Esophagus muscularis mucosa (tissue), 4 donors: Measurements from ENCODE around the gene RNASE3. TPM values are rescaled to one million over a fixed set of nuclear protein-coding genes. Genes with fewer than 3 reads are reported as not detected.
A peak's percentile ranks its signal among the peaks of the same experiment; 100 is the strongest.

ENCODE experiments used
- DNase-seq: peaks from one replicate; pipeline ENCODE4 v3.0.0-alpha.2; 2017; ENCODE audit errors: extremely low spot score
- H3K27ac ChIP-seq, 4 donors: fragments of 200-600 bp; sonication (generic); replicated peaks in 1 of 4; 1 replicate in 3 of 4; 2 replicates in 1 of 4; pipeline ENCODE4 v1.5.1; 2016 to 2019; ENCODE audit warnings: mild to moderate bottlenecking in 1 of 4
- H3K27me3 ChIP-seq, 4 donors: fragments of 200-600 bp; sonication (generic); one replicate each; pipeline versions ENCODE4 v1.5.1 to v1.6.0; 2016 to 2019
- H3K36me3 ChIP-seq, 4 donors: fragments of 200-600 bp; sonication (generic); one replicate each; pipeline ENCODE4 v1.5.1; 2016 to 2019
- H3K4me1 ChIP-seq, 4 donors: fragments of 200-600 bp; sonication (generic); one replicate each; pipeline ENCODE4 v1.5.1; 2016 to 2019
- H3K4me3 ChIP-seq, 4 donors: fragments of 200-600 bp; sonication (generic); 1 replicate in 2 of 4; 2 replicates in 2 of 4; pipeline ENCODE4 v1.5.1; 2016 to 2019; ENCODE audit warnings: mild to moderate bottlenecking in 4 of 4, moderate library complexity in 1 of 4
- H3K9me3 ChIP-seq, 4 donors: fragments of 200-600 bp; sonication (generic); 1 replicate in 3 of 4; 2 replicates in 1 of 4; pipeline ENCODE4 v1.5.1; 2016 to 2019
- EP300 ChIP-seq: sonication (generic); formaldehyde crosslinking; IDR thresholded peaks from one replicate; pipeline ENCODE4 v1.6.1; 2017; ENCODE audit warnings: antibody characterized with exemption
- POLR2A ChIP-seq: fragments of 450-650 bp; IDR thresholded peaks from one replicate; pipeline ENCODE4 v1.6.1; 2017; ENCODE audit warnings: antibody characterized with exemption, moderate library complexity, mild to moderate bottlenecking, low read depth
- POLR2AphosphoS5 ChIP-seq, 2 donors: sonication (generic); formaldehyde crosslinking; IDR thresholded peaks; one replicate each; pipeline ENCODE4 v1.6.1; 2017; ENCODE audit warnings: antibody characterized with exemption in 2 of 2
- WGBS: methylation state at CpG from one replicate; pipeline ENCODE4 v1.1.5; 2018; 5-methylcytosine and 5-hydroxymethylcytosine counted together
- intact Hi-C: fragments of 100-400 bp; cut with DNase I; formaldehyde crosslinking; loops from one replicate; pipeline ENCODE4 v1.15.1; 2023
- total RNA-seq, 4 donors: library from RNA; depleted of rRNA; stranded (reverse); fragments of >200 nt; gene quantifications; one replicate each; pipeline versions ENCODE4 v1.1.0 to v1.2.1, GENCODE V29; 2016
- TF ChIP-seq, protein P1 (sequence below), 3 experiments: fragments of 200-600 bp in 2 of 3; fragments of 450-650 bp in 1 of 3; sonication (generic) in 2 of 3; IDR thresholded peaks; one replicate each; pipeline ENCODE4 v1.5.1; 2017 to 2019; ENCODE audit warnings: antibody characterized with exemption in 3 of 3, mild to moderate bottlenecking in 2 of 3, moderate library complexity in 1 of 3

Gene RNASE3
- total RNA-seq, 4 donors from 2014 or later = 0.52 to 0.83 TPM; not detected in 2

DNA sequence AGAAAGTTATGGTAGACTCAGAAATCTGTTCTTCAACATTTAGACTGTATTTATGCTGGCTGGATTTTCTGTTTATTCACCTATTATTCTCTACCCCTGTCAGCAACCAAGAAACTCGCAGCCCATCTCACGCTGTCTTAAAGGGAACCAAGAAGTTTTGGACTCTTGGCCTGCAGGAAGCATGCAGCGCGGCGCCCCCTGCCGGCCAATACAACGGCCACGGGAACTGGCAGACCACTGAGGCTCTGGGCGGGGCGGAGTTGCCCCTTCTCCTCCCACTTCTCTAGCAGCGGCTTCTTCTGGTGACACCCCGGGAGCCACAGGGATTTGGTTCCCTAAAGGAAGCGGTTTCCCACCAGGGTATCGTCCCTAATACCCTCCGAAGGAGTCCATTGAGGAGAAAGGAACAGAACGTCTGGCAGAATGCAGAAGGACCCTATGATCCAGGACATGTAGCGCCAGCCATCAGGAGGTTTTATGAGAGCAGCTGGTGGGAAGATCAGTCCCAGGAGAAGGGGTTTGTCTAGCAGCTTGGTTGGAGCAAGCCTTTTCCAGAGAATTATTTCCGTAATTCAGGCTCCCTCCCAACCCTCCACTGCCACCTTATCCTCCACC lies 43.1 kb downstream of the RNASE3 start:
- no peaks in the 10 kb centered on the region for H3K9me3 ChIP-seq
- intact Hi-C loops = no loop called here
- peaks cover 0 to 23% (median 0%) of the 10 kb centered on the region in 4 donors for H3K27me3 ChIP-seq
- no peaks in the 10 kb centered on the region for H3K4me1 ChIP-seq
- no peak for DNase-seq
- 31% methylated on average over 16 of the region's 18 CpGs for WGBS
- H3K4me3 ChIP-seq = no peak overlapping the region
- H3K36me3 ChIP-seq = no peaks in the 10 kb centered on the region
- no peak for TF ChIP-seq EP300
- TF ChIP-seq, protein P1, sequence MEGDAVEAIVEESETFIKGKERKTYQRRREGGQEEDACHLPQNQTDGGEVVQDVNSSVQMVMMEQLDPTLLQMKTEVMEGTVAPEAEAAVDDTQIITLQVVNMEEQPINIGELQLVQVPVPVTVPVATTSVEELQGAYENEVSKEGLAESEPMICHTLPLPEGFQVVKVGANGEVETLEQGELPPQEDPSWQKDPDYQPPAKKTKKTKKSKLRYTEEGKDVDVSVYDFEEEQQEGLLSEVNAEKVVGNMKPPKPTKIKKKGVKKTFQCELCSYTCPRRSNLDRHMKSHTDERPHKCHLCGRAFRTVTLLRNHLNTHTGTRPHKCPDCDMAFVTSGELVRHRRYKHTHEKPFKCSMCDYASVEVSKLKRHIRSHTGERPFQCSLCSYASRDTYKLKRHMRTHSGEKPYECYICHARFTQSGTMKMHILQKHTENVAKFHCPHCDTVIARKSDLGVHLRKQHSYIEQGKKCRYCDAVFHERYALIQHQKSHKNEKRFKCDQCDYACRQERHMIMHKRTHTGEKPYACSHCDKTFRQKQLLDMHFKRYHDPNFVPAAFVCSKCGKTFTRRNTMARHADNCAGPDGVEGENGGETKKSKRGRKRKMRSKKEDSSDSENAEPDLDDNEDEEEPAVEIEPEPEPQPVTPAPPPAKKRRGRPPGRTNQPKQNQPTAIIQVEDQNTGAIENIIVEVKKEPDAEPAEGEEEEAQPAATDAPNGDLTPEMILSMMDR (IDR thresholded peaks at IDR 0.05) = peak in 2 of 3 experiments; percentile 20 to 30
- H3K27ac ChIP-seq = no peak overlapping the region

DNA sequence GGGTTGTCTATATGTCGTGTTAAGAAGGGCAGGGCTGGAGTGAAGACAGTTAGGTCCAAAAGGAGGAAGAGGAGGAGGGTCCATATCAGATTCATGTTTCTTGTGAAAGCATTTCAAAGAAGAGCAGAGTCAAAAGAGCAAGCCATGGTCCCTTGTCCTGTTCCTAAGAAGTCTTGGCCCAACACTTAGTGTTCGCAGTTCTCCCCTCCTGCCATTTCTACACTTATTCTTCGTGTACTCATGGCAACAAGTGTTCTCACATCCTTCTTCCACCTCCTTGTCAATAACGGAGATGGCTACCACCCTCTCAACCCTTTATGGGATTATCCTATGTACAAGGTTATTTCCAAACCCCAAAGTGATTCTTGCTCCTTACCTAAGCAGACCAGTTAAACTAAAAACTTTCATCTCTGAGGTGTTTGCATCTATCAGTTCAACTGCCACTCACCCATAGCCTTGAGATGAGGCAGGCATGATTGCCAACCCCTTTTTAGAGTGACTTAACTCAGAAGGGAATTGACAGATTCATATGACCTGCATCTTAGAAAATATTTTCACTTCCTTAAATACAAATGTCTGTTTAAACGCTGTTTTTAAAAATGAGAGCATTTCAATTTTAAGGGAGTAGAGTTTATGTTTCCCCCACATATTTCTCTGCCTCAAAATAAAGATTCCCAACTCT lies 44.3 kb downstream of the RNASE3 start:
- no peak for TF ChIP-seq POLR2A
- no peak for TF ChIP-seq EP300
- TF ChIP-seq POLR2AphosphoS5 (IDR thresholded peaks at IDR 0.05) = no peak
- TF ChIP-seq, protein P1 (IDR thresholded peaks at IDR 0.05) = no peak
- 81% methylated on average over 5 of the region's 5 CpGs for WGBS
- Histone ChIP-seq H3K27me3 (peaks cover 0 to 23% (median 0%) of the 10 kb centered on the region in 4 donors), H3K4me3 (no peak overlapping the region), H3K4me1 (no peaks in the 10 kb centered on the region), H3K36me3 (no peaks in the 10 kb centered on the region), H3K27ac (no peak overlapping the region), H3K9me3 (no peaks in the 10 kb centered on the region)
- no peak for DNase-seq
- intact Hi-C loops = no loop called here

Other genes with a start within 250 kb of the RNASE3 start
- gene OR6S1, start 249.7 kb upstream of the RNASE3 start, total RNA-seq = not detected
- 100 to 1,000 TPM in 1 of 4 donors, 10 to 100 TPM in 3; 61.9 to 107 (median 82.9) TPM for gene RNASE4, start 206.8 kb upstream of the RNASE3 start, total RNA-seq
- 10 to 100 TPM; 13.7 to 30.6 (median 19.8) TPM for gene ANG, start 202.6 kb upstream of the RNASE3 start, total RNA-seq
- not detected for gene EDDM3A, start 145.5 kb upstream of the RNASE3 start, total RNA-seq
- not detected for gene EDDM3B, start 123.0 kb upstream of the RNASE3 start, total RNA-seq
- gene RNASE6, start 110.1 kb upstream of the RNASE3 start, total RNA-seq = 10 to 100 TPM in 1 of 4 donors, 1 to 10 TPM in 3; 5.2 to 23.9 (median 8.0) TPM
- gene RNASE1, start 88.5 kb upstream of the RNASE3 start, total RNA-seq = 100 to 1,000 TPM; 270 to 766 (median 341) TPM
- 1 to 10 TPM in 3 of 4 donors, not detected in 1; 1.7 to 3.8 (median 2.1) TPM for gene RNASE2, start 64.1 kb downstream of the RNASE3 start, total RNA-seq
- 10 to 100 TPM; 39.8 to 57.4 (median 41.7) TPM for gene METTL17, start 98.6 kb downstream of the RNASE3 start, total RNA-seq
- not detected for gene SLC39A2, start 107.9 kb downstream of the RNASE3 start, total RNA-seq
- gene NDRG2, start 133.7 kb downstream of the RNASE3 start, total RNA-seq = 100 to 1,000 TPM; 175 to 222 (median 201) TPM
- not detected for gene TPPP2, start 138.8 kb downstream of the RNASE3 start, total RNA-seq
- gene RNASE13, start 143.4 kb downstream of the RNASE3 start, total RNA-seq = not detected
- not detected for gene RNASE7, start 151.0 kb downstream of the RNASE3 start, total RNA-seq
- not detected for gene RNASE8, start 166.4 kb downstream of the RNASE3 start, total RNA-seq
- 10 to 100 TPM; 19.4 to 47.3 (median 27.0) TPM for gene ARHGEF40, start 178.9 kb downstream of the RNASE3 start, total RNA-seq
- gene ZNF219, start 207.3 kb downstream of the RNASE3 start, total RNA-seq = 100 to 1,000 TPM in 2 of 4 donors, 10 to 100 TPM in 2; 64.4 to 116 (median 94.3) TPM
- gene TMEM253, start 209.7 kb downstream of the RNASE3 start, total RNA-seq = under 1 TPM in 1 of 4 donors, not detected in 3; 0.23 TPM